GM23338 (cell line): ENCODE results near the gene CD9. TPM values are rescaled to one million over a fixed set of nuclear protein-coding genes. Genes with fewer than 3 reads are reported as not detected.

ENCODE experiments used
- ATAC-seq: fragments of 200-7000 bp; cut with Tn5 transposase; 3 replicates; pipeline ENCODE4 v1.9.1; 2020
- DNase-seq: peaks from one replicate; pipeline ENCODE4 v3.0.0-alpha.2; 2015; ENCODE audit warnings: low spot score
- H2AFZ ChIP-seq: fragments of 200-600 bp; sonication (generic); 2 replicates; pipeline ENCODE4 v1.8.0; 2016; ENCODE audit warnings: antibody characterized with exemption, mild to moderate bottlenecking, moderate library complexity
- H3F3A ChIP-seq: fragments of 200-600 bp; sonication (generic); replicated peaks from 2 replicates; pipeline ENCODE4 v1.8.0; 2017; ENCODE audit warnings: antibody characterized with exemption, mixed run types, low read depth
- H3K27ac ChIP-seq: fragments of 200-600 bp; sonication (generic); 2 replicates; pipeline ENCODE4 v1.6.1; 2016; ENCODE audit warnings: low read depth
- H3K27me3 ChIP-seq: fragments of 200-600 bp; sonication (generic); 2 replicates; pipeline ENCODE4 v1.8.0; 2016; ENCODE audit warnings: mild to moderate bottlenecking, mixed run types, moderate library complexity; ENCODE audit not compliant: insufficient read depth
- H3K36me3 ChIP-seq: fragments of 200-600 bp; sonication (generic); 2 replicates; pipeline ENCODE4 v1.8.0; 2016; ENCODE audit warnings: mild to moderate bottlenecking; ENCODE audit not compliant: insufficient read depth
- H3K4me1 ChIP-seq: fragments of 200-600 bp; sonication (generic); 2 replicates; pipeline ENCODE4 v1.8.0; 2016; ENCODE audit warnings: mild to moderate bottlenecking, moderate library complexity; ENCODE audit not compliant: insufficient read depth
- H3K4me2 ChIP-seq: fragments of 200-600 bp; sonication (generic); 2 replicates; pipeline ENCODE4 v1.7.1; 2017; ENCODE audit warnings: mixed run types
- H3K4me3 ChIP-seq: fragments of 200-600 bp; sonication (generic); 2 replicates; pipeline ENCODE4 v1.6.1; 2016; ENCODE audit warnings: mixed run types
- H3K79me2 ChIP-seq: fragments of 200-600 bp; sonication (generic); replicated peaks from 2 replicates; pipeline ENCODE4 v1.8.0; 2017; ENCODE audit warnings: mild to moderate bottlenecking; ENCODE audit not compliant: insufficient read depth
- H3K9me2 ChIP-seq: fragments of 200-600 bp; sonication (generic); 2 replicates; pipeline ENCODE4 v1.8.0; 2017; ENCODE audit not compliant: insufficient read depth
- H4K20me1 ChIP-seq: fragments of 200-600 bp; sonication (generic); replicated peaks from 2 replicates; pipeline ENCODE4 v1.8.0; 2017; ENCODE audit warnings: mild to moderate bottlenecking; ENCODE audit not compliant: insufficient read depth
- H3K27ac Mint-ChIP-seq: 2 replicates; pipeline ENCODE4 v1.8.0; 2020; ENCODE audit warnings: inconsistent platforms, mild to moderate bottlenecking, moderate library complexity, mixed read lengths
- H3K27me3 Mint-ChIP-seq: 3 replicates; pipeline ENCODE4 v1.8.0; 2022; ENCODE audit warnings: low read depth, mild to moderate bottlenecking, moderate library complexity, mixed read lengths, inconsistent platforms; ENCODE audit not compliant: insufficient read depth, poor library complexity
- H3K36me3 Mint-ChIP-seq: 3 replicates; pipeline ENCODE4 v1.8.0; 2021; ENCODE audit warnings: low read depth, mild to moderate bottlenecking, inconsistent platforms, moderate library complexity, mixed read lengths
- H3K4me1 Mint-ChIP-seq: 3 replicates; pipeline ENCODE4 v1.8.0; 2020; ENCODE audit warnings: mild to moderate bottlenecking, inconsistent platforms, mixed read lengths
- H3K4me3 Mint-ChIP-seq: 3 replicates; pipeline ENCODE4 v1.8.0; 2021; ENCODE audit warnings: moderate library complexity, mild to moderate bottlenecking, inconsistent platforms, mixed read lengths
- H3K9me3 Mint-ChIP-seq: 3 replicates; pipeline ENCODE4 v1.8.0; 2020; ENCODE audit warnings: moderate library complexity, mild to moderate bottlenecking, inconsistent platforms, mixed read lengths
- CREB1 ChIP-seq: fragments of 250-450 bp; sonication (Bioruptor Pico); IDR thresholded peaks from 2 replicates; pipeline ENCODE4 v1.5.0; 2020; ENCODE audit warnings: low read depth, mild to moderate bottlenecking, moderate library complexity
- JUNB ChIP-seq: IDR thresholded peaks from one replicate; pipeline ENCODE4 v1.6.1; 2016; ENCODE audit warnings: antibody characterized with exemption; ENCODE audit not compliant: unreplicated experiment
- NANOG ChIP-seq: IDR thresholded peaks from 2 replicates; pipeline ENCODE4 v1.6.1; 2016; ENCODE audit warnings: antibody characterized with exemption, borderline replicate concordance
- polyA plus RNA-seq: library from polyadenylated mRNA; unstranded; fragments of >200 nt; fragmentation: Nextera tagmentation; extraction: Ambion mirVana; gene quantifications from 2 replicates; pipeline ENCODE4 v1.2.1, GENCODE V29; 2016
- total RNA-seq: library from RNA; depleted of rRNA; stranded (reverse); fragments of >200 nt; shearing (Covaris generic); gene quantifications from 2 replicates; pipeline ENCODE4 v1.2.3, GENCODE V29; 2014
- TF ChIP-seq, protein P1 (sequence below): fragments of 250-450 bp; sonication (Bioruptor Pico); IDR thresholded peaks from 2 replicates; pipeline ENCODE4 v1.5.0; 2020; ENCODE audit warnings: mild to moderate bottlenecking, moderate library complexity
- TF ChIP-seq, protein P2 (sequence below), 2 experiments: fragments of 200-600 bp in 1 of 2; sonication (generic) in 1 of 2; conservative IDR thresholded peaks; 2 replicates each; pipeline versions ENCODE4 v1.5.1 to v1.6.1; 2016 to 2017; ENCODE audit warnings: antibody characterized with exemption in 2 of 2, low read depth in 2 of 2, mild to moderate bottlenecking in 2 of 2, moderate library complexity in 1 of 2

The CD9 gene
- total and polyA plus RNA-seq, 2 experiments from 2014 or later: 222 to 251 TPM

DNA sequence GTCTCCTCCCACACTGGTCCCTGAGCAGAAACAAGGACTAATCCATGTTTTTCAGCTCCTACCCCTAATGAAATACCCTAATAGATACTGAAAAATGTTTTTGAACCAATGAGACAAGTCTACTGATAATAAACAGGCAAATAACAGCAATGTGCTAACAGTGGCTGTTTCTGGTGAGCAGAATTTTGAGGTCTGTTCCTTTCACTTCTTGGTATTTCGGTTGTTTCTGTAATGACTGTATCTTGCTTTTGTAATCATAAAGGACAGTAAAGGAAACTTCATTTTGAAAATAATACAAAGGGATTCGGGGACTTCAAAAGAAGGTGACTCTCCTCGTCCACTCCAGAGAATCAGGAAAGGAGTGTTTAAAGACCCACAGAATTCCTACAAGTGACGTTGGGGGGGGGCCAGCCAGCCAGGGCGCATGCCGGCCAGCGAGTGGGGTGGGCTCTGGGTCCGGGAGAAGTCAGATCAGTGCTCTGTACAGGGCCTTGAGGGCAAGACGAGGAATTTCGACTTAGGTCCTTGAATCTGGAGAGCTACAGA is 1.1 kb upstream of the CD9 start:
- H3K9me3 Mint-ChIP-seq: no peaks in the 10 kb centered on the region
- TF ChIP-seq NANOG: no peak
- H3K27ac ChIP-seq: peak overlapping the region; percentile 95

DNA sequence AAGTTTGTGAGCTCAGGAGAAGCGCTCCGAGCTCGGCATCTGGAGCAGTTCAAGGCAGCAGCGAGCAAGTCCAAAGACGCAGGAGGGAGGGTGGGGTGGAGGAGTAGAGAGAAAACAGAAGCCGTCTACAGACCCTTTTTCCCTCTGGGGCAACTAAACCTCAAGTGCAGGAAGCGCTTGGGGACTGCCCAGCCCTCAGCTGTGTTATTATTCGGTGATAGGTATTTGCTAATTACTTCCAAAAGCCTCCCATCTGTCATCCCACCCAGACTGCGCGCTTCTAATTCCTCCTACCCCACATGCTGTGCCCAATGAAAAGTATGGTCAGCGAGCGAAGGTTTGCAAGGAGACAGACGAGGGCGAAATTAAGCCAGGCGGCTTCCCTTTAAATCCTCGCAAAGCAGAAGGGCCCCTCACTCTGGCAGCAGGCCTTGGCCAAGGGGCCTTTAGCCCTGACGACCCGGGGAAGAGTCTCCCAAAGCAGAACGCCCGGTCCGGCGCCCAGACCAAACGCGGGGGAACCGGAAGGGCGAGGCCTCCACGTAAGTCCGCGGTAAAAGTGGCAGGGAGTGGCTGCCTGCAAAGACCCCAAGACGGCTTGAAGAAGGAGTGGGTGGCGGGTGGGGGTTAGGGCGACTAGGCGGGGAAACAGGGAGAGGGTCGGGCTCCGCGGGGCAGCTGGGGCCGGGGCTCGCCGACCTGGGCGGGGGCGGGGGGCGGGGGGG is 507 bp upstream of the CD9 start:
- peak overlapping the region; percentile 83 for H3K4me3 Mint-ChIP-seq
- H3K27ac Mint-ChIP-seq: peak overlapping the region; percentile 62; the same call in 1 of the 2 replicates
- H3K36me3 ChIP-seq: peaks cover 3% of the 10 kb centered on the region; the same call in 1 of the 2 replicates
- peaks cover 18% of the 10 kb centered on the region for H3K36me3 Mint-ChIP-seq
- TF ChIP-seq, protein P1, sequence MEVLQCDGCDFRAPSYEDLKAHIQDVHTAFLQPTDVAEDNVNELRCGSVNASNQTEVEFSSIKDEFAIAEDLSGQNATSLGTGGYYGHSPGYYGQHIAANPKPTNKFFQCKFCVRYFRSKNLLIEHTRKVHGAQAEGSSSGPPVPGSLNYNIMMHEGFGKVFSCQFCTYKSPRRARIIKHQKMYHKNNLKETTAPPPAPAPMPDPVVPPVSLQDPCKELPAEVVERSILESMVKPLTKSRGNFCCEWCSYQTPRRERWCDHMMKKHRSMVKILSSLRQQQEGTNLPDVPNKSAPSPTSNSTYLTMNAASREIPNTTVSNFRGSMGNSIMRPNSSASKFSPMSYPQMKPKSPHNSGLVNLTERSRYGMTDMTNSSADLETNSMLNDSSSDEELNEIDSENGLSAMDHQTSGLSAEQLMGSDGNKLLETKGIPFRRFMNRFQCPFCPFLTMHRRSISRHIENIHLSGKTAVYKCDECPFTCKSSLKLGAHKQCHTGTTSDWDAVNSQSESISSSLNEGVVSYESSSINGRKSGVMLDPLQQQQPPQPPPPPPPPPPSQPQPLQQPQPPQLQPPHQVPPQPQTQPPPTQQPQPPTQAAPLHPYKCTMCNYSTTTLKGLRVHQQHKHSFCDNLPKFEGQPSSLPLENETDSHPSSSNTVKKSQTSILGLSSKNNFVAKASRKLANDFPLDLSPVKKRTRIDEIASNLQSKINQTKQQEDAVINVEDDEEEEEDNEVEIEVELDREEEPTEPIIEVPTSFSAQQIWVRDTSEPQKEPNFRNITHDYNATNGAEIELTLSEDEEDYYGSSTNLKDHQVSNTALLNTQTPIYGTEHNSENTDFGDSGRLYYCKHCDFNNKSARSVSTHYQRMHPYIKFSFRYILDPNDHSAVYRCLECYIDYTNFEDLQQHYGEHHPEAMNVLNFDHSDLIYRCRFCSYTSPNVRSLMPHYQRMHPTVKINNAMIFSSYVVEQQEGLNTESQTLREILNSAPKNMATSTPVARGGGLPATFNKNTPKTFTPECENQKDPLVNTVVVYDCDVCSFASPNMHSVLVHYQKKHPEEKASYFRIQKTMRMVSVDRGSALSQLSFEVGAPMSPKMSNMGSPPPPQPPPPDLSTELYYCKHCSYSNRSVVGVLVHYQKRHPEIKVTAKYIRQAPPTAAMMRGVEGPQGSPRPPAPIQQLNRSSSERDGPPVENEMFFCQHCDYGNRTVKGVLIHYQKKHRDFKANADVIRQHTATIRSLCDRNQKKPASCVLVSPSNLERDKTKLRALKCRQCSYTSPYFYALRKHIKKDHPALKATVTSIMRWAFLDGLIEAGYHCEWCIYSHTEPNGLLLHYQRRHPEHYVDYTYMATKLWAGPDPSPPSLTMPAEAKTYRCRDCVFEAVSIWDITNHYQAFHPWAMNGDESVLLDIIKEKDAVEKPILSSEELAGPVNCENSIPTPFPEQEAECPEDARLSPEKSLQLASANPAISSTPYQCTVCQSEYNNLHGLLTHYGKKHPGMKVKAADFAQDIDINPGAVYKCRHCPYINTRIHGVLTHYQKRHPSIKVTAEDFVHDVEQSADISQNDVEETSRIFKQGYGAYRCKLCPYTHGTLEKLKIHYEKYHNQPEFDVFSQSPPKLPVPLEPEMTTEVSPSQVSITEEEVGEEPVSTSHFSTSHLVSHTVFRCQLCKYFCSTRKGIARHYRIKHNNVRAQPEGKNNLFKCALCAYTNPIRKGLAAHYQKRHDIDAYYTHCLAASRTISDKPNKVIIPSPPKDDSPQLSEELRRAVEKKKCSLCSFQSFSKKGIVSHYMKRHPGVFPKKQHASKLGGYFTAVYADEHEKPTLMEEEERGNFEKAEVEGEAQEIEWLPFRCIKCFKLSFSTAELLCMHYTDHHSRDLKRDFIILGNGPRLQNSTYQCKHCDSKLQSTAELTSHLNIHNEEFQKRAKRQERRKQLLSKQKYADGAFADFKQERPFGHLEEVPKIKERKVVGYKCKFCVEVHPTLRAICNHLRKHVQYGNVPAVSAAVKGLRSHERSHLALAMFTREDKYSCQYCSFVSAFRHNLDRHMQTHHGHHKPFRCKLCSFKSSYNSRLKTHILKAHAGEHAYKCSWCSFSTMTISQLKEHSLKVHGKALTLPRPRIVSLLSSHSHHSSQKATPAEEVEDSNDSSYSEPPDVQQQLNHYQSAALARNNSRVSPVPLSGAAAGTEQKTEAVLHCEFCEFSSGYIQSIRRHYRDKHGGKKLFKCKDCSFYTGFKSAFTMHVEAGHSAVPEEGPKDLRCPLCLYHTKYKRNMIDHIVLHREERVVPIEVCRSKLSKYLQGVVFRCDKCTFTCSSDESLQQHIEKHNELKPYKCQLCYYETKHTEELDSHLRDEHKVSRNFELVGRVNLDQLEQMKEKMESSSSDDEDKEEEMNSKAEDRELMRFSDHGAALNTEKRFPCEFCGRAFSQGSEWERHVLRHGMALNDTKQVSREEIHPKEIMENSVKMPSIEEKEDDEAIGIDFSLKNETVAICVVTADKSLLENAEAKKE (CRISPR knock-in tag): no peak
- TF ChIP-seq CREB1 (CRISPR knock-in tag): 0 out of 2 replicates have a peak, but pooled peaks have one; percentile 13
- TF ChIP-seq, protein P2, sequence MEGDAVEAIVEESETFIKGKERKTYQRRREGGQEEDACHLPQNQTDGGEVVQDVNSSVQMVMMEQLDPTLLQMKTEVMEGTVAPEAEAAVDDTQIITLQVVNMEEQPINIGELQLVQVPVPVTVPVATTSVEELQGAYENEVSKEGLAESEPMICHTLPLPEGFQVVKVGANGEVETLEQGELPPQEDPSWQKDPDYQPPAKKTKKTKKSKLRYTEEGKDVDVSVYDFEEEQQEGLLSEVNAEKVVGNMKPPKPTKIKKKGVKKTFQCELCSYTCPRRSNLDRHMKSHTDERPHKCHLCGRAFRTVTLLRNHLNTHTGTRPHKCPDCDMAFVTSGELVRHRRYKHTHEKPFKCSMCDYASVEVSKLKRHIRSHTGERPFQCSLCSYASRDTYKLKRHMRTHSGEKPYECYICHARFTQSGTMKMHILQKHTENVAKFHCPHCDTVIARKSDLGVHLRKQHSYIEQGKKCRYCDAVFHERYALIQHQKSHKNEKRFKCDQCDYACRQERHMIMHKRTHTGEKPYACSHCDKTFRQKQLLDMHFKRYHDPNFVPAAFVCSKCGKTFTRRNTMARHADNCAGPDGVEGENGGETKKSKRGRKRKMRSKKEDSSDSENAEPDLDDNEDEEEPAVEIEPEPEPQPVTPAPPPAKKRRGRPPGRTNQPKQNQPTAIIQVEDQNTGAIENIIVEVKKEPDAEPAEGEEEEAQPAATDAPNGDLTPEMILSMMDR (conservative IDR thresholded peaks at IDR 0.05; ENCODE audit: low read depth in 2 of 2): no peak
- no peak for TF ChIP-seq JUNB
- peaks cover 3% of the 10 kb centered on the region; the same call in 1 of the 2 replicates for H4K20me1 ChIP-seq
- H3K27ac ChIP-seq: peak overlapping the region; percentile 95
- H3K4me3 ChIP-seq: peak overlapping the region; percentile 95
- no peaks in the 10 kb centered on the region for H3K9me2 ChIP-seq
- H3K9me3 Mint-ChIP-seq: no peaks in the 10 kb centered on the region
- peak; percentile 11 for ATAC-seq
- peaks cover 22% of the 10 kb centered on the region for H3F3A ChIP-seq
- H3K27me3 Mint-ChIP-seq: peaks cover 19% of the 10 kb centered on the region
- peak overlapping the region; percentile 86 for H3K4me2 ChIP-seq
- peaks cover 39% of the 10 kb centered on the region for H3K79me2 ChIP-seq
- H3K27me3 ChIP-seq: peaks cover 10% of the 10 kb centered on the region
- peak; percentile 85 for DNase-seq
- H3K4me1 Mint-ChIP-seq: peaks cover 70% of the 10 kb centered on the region
- peak overlapping the region; percentile 1; the same call in 1 of the 2 replicates for H2AFZ ChIP-seq
- peaks cover 62% of the 10 kb centered on the region for H3K4me1 ChIP-seq

More for the DNA sequence above, 1.1 kb upstream of the CD9 start:
- H4K20me1 ChIP-seq: peaks cover 3% of the 10 kb centered on the region; the same call in 1 of the 2 replicates
- H3K9me2 ChIP-seq: no peaks in the 10 kb centered on the region
- H3K79me2 ChIP-seq: peaks cover 35% of the 10 kb centered on the region
- H3K4me2 ChIP-seq: peak overlapping the region; percentile 86
- DNase-seq (no peak), ATAC-seq (no peak)
- peaks cover 65% of the 10 kb centered on the region for H3K4me1 Mint-ChIP-seq
- peak overlapping the region; percentile 83 for H3K4me3 Mint-ChIP-seq
- peak overlapping the region; percentile 25; the same call in 1 of the 2 replicates for H2AFZ ChIP-seq
- peak overlapping the region; percentile 62; the same call in 1 of the 2 replicates for H3K27ac Mint-ChIP-seq
- peaks cover 3% of the 10 kb centered on the region; the same call in 1 of the 2 replicates for H3K36me3 ChIP-seq
- H3K4me3 ChIP-seq: peak overlapping the region; percentile 95
- H3K36me3 Mint-ChIP-seq: peaks cover 18% of the 10 kb centered on the region
- H3K27me3 Mint-ChIP-seq: peaks cover 19% of the 10 kb centered on the region
- H3K4me1 ChIP-seq: peaks cover 60% of the 10 kb centered on the region
- peaks cover 10% of the 10 kb centered on the region for H3K27me3 ChIP-seq
- peaks cover 21% of the 10 kb centered on the region for H3F3A ChIP-seq
